ENCODE results near the gene PNKD. TPM values are rescaled to one million over a fixed set of nuclear protein-coding genes. Genes with fewer than 3 reads are reported as not detected.

The PNKD gene
- total RNA-seq, 1 experiment from 2014 or later = 58.1 TPM

- intact Hi-C loops (cut with micrococcal nuclease) = loop anchor here (2.0 kb wide), 1 partner anchor 167 kb away; no protein-coding TSS in a partner anchor
- RAD21 ChIA-PET (ENCODE audit: low non-redundant PET in 1 of 2, low total read pairs in 2 of 2, uncharacterized antibody in 2 of 2, unreplicated experiment in 2 of 2) = no interaction called here
- DNase-seq (ENCODE audit: low read depth, low spot score) = no peak
- H3K9ac ChIP-seq (ENCODE audit: low read length) = no peak overlapping the region
- H4K20me1 ChIP-seq (ENCODE audit: insufficient read depth) = no peaks in the 10 kb centered on the region
- H3K4me1 ChIP-seq (ENCODE audit: control insufficient read depth in 1 of 2, insufficient read depth in 2 of 2, low read length in 2 of 2) = peaks cover 20 to 41% of the 10 kb centered on the region in 2 experiments
- no peak for TF ChIP-seq TCF7L2 (IDR thresholded peaks at IDR 0.05; ENCODE audit: borderline replicate concordance, extremely low read depth, insufficient read depth, insufficient read length)
- TF ChIP-seq REST (IDR thresholded peaks at IDR 0.05; ENCODE audit: low read depth) = no peak
- TF ChIP-seq, protein P1, sequence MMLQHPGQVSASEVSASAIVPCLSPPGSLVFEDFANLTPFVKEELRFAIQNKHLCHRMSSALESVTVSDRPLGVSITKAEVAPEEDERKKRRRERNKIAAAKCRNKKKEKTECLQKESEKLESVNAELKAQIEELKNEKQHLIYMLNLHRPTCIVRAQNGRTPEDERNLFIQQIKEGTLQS (IDR thresholded peaks at IDR 0.05) = no peak
- no peak for TF ChIP-seq CBX3 (IDR thresholded peaks at IDR 0.05; ENCODE audit: low read depth)
- TF ChIP-seq YY1 (IDR thresholded peaks at IDR 0.05; ENCODE audit: extremely low read depth, insufficient replicate concordance, low read depth, low read length) = no peak
- no peak overlapping the region for H3K27ac ChIP-seq (ENCODE audit: low read depth, low read length)
- H3K4me3 ChIP-seq (replicated peaks in 1 of 2; ENCODE audit: low read depth in 1 of 2, low read length in 2 of 2) = no peak overlapping the region
- H2AFZ ChIP-seq (ENCODE audit: low read depth, low read length, poor library complexity, severe bottlenecking) = no peak overlapping the region
- no peak for ATAC-seq
- no peaks in the 10 kb centered on the region for H3K9me2 ChIP-seq (ENCODE audit: insufficient read depth)
- no peaks in the 10 kb centered on the region for H3K79me2 ChIP-seq (ENCODE audit: insufficient read depth, low read length)
- H3K9me3 ChIP-seq (ENCODE audit: control insufficient read depth in 1 of 2, insufficient read depth in 1 of 2, low read depth in 1 of 2, low read length in 2 of 2) = no peaks in the 10 kb centered on the region
- H3K4me2 ChIP-seq (ENCODE audit: low read length) = no peak overlapping the region
- CTCF ChIA-PET = interaction anchor here (2.1 kb wide), 1 partner anchor 94 kb away, joined by 4 read pairs; no protein-coding TSS in a partner anchor
- BruUV-seq (replicated peaks) = no TSS peak
- H3K27me3 ChIP-seq (ENCODE audit: insufficient read depth, low read length) = no peaks in the 10 kb centered on the region
- H3K36me3 ChIP-seq (ENCODE audit: control insufficient read depth in 1 of 2, insufficient read depth in 2 of 2, low read length in 2 of 2) = no peaks in the 10 kb centered on the region
- POLR2A ChIA-PET = interaction anchor here (0.7 kb wide), 1 partner anchor 10 kb away, joined by 3 read pairs; no protein-coding TSS in a partner anchor
Measured at GRCh38 chr2:218300141-218300540, 29.8 kb downstream of the PNKD start.
